ENCODE measurements around the gene PLA2G15.
"Not testable (repeated sequence)": the region's sequence is repeated elsewhere in the genome, so short reads cannot be mapped to it uniquely, and the experiment has no call there.

The PLA2G15 gene

GRCh38 chr16:68287276-68288251, 42.4 kb downstream of the PLA2G15 start:
- in situ Hi-C loops (cut with HindIII; ENCODE audit: low pct_ligation_motif_present, low pct_unique_long_range_greater_than_20kb, low sequenced_read_pairs), result no loop called here
- peak; percentile 55 for DNase-seq

DNA sequence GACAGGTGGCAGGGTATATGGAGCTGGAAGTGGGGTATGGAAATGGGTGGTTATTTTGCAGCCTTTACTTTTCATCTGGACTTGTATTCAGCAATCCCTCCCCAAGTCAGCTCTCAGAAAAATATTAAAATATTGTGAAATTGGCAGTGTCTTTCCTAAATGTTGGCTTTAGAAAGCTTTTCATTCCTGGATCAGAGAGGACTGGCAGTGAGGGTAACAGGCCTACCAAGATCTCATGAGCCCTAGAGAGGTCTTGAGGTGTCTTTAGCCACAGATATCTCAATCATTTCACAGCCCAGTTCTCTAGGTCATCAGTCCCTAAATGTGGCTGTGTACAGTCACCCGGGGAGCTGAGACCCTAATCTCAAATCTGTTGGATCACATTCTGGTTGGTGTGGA, 43.1 kb downstream of the PLA2G15 start:
- in situ Hi-C loops (cut with HindIII; ENCODE audit: low pct_ligation_motif_present, low pct_unique_long_range_greater_than_20kb, low sequenced_read_pairs), result no loop called here
- DNase-seq, result no peak

DNA sequence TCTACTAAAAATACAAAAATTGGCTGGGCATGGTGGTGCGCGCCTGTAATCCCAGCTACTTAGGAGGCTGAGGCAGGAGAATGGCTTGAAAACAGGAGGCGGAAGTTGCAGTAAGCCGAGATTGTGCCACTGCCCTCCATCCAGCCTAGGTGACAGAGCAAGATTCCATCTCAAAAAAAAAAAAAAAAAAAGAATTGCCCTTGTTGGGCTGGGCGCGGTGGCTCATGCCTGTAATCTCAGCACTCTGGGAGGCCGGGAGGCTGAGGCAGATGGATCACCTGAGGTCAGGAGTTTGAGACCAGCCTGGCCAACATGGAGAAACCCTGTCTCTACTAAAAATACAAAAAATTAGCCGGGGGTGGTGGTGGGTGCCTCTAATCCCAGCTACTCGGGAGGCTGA, 43.6 kb downstream of the PLA2G15 start:
- in situ Hi-C loops (cut with HindIII; ENCODE audit: low pct_ligation_motif_present, low pct_unique_long_range_greater_than_20kb, low sequenced_read_pairs), result not testable (repeated sequence)

DNA sequence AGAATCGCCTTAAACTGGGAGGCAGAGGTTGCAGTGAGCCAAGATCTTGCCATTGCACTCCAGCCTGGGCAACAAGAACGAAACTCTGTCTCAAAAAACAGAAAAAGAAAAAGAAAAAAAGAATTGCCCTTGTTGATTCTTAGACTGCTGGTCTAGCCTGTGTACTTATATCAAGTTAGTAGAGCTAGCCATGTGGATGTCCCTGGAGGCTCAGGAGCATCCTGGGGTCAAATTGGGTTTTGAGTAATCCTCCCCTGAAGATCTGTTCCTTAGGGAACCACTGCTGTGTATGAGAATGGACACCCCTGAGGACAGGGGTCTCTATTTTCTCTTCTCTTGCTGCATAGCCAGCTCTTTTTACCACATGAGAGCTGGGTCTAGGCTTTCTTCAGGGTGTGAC, 44.0 kb downstream of the PLA2G15 start:
- no peak for DNase-seq
- in situ Hi-C loops (cut with HindIII; ENCODE audit: low pct_ligation_motif_present, low pct_unique_long_range_greater_than_20kb, low sequenced_read_pairs), result no loop called here

More for the DNA sequence above, 43.6 kb downstream of the PLA2G15 start:
- DNase-seq, result not testable (repeated sequence)

DNA sequence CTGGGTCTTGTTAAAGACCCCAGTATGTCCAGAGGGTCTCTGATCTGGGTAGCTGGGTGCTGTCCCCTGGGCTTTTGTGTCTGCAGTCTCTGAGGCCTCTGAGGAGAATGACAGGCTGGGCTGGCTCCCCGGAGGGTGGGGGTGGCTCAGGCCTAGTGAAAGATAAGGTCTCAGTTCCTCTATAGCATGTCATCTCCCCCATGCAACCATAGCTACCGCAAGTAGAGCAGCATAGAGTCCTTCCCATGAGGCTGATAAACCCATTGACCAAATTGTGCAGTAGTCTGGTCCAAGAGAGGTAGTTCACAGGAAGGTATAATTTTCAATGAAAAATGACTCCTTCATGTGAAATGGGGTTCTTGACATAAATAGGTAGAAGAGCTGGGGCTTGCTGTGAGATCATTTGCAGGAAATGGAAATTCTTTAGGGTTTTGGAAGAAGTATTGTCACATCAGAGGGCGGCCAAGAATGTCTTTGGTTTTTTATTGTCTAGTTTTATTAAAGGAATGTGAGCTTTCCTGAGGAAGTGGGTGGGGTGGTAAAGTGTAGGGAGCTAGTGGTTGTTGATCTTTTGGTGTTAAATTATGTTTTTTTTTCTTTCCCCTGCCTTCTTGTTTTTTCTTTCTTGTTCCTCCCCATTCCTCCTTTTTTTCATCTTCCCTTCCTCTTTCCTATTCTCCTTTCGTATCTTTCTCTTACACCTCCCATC, 44.6 kb downstream of the PLA2G15 start:
- in situ Hi-C loops (cut with HindIII; ENCODE audit: low pct_ligation_motif_present, low pct_unique_long_range_greater_than_20kb, low sequenced_read_pairs), result no loop called here

DNA sequence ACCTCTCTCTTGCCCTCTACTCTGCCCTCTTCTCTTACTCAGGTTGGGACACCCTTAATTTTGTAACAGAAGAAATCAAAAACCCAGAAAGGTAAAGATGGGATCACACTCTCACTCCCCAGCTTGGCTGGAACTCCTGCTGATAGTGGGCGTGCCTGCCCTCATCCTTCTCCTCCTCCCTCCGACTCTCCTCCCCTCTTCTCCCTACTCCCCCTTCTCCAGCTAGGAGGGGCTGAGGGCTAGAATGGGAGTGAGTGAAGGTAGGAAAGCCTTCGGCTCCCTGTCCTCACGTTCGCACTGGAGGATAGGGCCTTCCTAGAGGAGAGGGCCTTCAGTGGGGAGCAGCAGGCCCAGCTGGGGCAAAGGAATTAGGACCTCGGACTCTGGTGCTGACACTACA, 45.3 kb downstream of the PLA2G15 start:
- DNase-seq, result no peak
- in situ Hi-C loops (cut with HindIII; ENCODE audit: low pct_ligation_motif_present, low pct_unique_long_range_greater_than_20kb, low sequenced_read_pairs), result no loop called here

More for the DNA sequence above, 44.6 kb downstream of the PLA2G15 start:
- DNase-seq, result no peak

- in situ Hi-C loops (cut with HindIII; ENCODE audit: low pct_ligation_motif_present, low pct_unique_long_range_greater_than_20kb, low sequenced_read_pairs), result no loop called here
- DNase-seq, result no peak
These were observed 46.1 kb downstream of the PLA2G15 start for GRCh38 chr16:68291227-68291626.

- in situ Hi-C loops (cut with HindIII; ENCODE audit: low pct_ligation_motif_present, low pct_unique_long_range_greater_than_20kb, low sequenced_read_pairs), result no loop called here
- no peak for DNase-seq
These were observed 47.3 kb downstream of the PLA2G15 start for GRCh38 chr16:68292425-68292824.

DNA sequence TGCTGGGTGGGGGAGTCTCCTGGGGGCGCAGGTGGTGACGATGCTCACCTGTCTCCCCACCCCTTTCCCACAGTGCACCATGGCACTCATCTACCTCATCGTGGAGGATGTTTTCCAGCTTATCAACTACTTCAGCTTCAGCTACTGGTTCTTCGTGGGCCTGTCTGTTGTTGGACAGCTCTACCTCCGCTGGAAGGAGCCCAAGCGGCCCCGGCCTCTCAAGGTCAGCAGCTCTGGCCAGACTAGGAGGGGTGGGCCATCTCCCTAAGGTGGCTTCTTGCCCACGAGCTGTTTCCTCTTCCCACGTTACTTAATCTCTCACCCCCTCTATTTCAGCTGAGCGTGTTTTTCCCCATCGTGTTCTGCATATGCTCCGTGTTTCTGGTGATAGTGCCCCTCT, 51.1 kb downstream of the PLA2G15 start:
- no peak for DNase-seq
- in situ Hi-C loops (cut with HindIII; ENCODE audit: low pct_ligation_motif_present, low pct_unique_long_range_greater_than_20kb, low sequenced_read_pairs), result no loop called here

DNA sequence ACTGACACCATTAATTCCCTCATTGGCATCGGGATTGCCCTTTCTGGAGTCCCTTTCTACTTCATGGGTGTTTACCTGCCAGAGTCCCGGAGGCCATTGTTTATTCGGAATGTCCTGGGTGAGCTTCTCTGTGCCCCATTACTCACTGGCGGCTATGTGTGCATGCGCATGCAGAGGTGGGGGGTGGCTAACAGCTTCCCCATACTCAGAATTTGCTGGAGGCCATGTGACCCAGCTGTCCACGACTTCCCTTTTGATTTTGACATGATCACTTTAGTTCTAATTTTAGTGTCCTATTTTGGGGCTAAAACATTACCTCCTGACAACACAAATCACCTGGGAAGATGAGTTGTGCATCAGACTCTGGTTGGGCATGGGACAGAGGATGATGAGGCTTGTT, 51.5 kb downstream of the PLA2G15 start:
- in situ Hi-C loops (cut with HindIII; ENCODE audit: low pct_ligation_motif_present, low pct_unique_long_range_greater_than_20kb, low sequenced_read_pairs), result no loop called here
- no peak for DNase-seq

GRCh38 chr16:68297908-68298307, 52.7 kb downstream of the PLA2G15 start:
- peak; percentile 37 for DNase-seq

DNA sequence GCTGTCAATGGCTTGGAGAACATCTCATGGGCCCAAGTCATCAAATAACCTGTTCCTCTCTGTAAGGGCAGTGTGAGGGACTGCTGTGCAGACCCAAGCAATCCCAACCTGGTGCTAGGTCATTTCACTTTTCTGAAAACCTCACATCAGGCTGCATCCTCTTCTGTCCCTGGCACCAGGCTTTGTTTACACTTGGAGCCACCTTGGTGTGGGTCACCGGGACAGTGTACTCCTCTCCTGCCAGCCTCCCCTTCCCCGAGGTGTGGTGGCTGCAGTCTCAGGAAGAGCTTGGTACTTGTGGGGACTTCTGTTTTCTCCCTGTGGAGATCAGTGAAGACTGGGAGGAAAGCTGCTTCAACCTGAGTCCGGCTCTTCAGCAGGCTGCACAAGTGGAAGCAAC, 53.1 kb downstream of the PLA2G15 start:
- in situ Hi-C loops (cut with HindIII; ENCODE audit: low pct_ligation_motif_present, low pct_unique_long_range_greater_than_20kb, low sequenced_read_pairs), result no loop called here

More at GRCh38 chr16:68297908-68298307, 52.7 kb downstream of the PLA2G15 start:
- in situ Hi-C loops (cut with HindIII; ENCODE audit: low pct_ligation_motif_present, low pct_unique_long_range_greater_than_20kb, low sequenced_read_pairs), result no loop called here

GRCh38 chr16:68298907-68299561, 53.9 kb downstream of the PLA2G15 start:
- peak; percentile 76 for DNase-seq
- in situ Hi-C loops (cut with HindIII; ENCODE audit: low pct_ligation_motif_present, low pct_unique_long_range_greater_than_20kb, low sequenced_read_pairs), result no loop called here

More for the DNA sequence above, 53.1 kb downstream of the PLA2G15 start:
- no peak for DNase-seq

- no peak for DNase-seq
- in situ Hi-C loops (cut with HindIII; ENCODE audit: low pct_ligation_motif_present, low pct_unique_long_range_greater_than_20kb, low sequenced_read_pairs), result no loop called here
These were observed 54.6 kb downstream of the PLA2G15 start for GRCh38 chr16:68299571-68300453.

DNA sequence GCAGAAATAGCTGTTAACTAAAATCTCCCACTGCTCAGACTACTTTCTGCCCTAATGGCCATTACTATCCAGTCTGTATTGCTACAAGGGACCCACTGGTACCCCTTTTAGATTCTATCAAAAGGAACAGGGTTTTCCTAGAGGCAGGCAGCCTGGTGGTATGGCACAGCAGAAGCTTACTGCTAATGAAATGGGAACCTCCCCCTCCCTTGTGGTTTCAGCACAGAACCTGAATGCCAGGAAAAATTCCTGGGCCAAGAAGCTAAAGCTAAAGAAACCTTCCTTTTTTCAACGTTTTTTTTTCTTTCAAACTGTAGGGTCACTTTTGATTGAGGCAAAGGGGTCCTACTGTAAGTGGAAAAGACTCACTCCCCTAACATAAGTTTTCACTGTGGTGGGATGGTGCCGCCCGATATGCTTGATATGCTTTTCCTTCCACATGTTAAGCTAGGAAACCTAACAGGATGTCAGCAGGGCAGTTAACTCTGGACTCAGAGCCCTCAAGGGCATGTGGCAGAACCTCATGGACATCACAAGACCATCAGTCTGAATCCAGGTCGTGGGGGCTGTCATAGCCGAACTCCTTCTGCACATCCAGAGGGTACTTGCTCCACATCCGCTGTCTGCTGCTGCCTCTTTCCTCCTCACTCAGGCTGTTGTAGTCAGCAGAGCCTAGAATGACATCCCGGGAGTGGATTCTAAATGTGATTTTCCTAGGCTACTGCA, 55.7 kb downstream of the PLA2G15 start:
- in situ Hi-C loops (cut with HindIII; ENCODE audit: low pct_ligation_motif_present, low pct_unique_long_range_greater_than_20kb, low sequenced_read_pairs), result no loop called here
- DNase-seq, result no peak

GRCh38 chr16:68306633-68307032, 61.5 kb downstream of the PLA2G15 start:
- no peak for DNase-seq
- in situ Hi-C loops (cut with HindIII; ENCODE audit: low pct_ligation_motif_present, low pct_unique_long_range_greater_than_20kb, low sequenced_read_pairs), result no loop called here

GRCh38 chr16:68309799-68310198, 64.6 kb downstream of the PLA2G15 start:
- in situ Hi-C loops (cut with HindIII; ENCODE audit: low pct_ligation_motif_present, low pct_unique_long_range_greater_than_20kb, low sequenced_read_pairs), result no loop called here
- DNase-seq, result no peak

- in situ Hi-C loops (cut with HindIII; ENCODE audit: low pct_ligation_motif_present, low pct_unique_long_range_greater_than_20kb, low sequenced_read_pairs), result no loop called here
- no peak for DNase-seq
These were observed 65.2 kb downstream of the PLA2G15 start for GRCh38 chr16:68310437-68310773.

Data from ACHN (cell line).